GM10248 (cell line): ENCODE data around the gene PLEKHJ1.

Experiments used
- CTCF ChIA-PET: fragments of 300-600 bp; sonication (Branson Sonifier 250); formaldehyde crosslinking; extraction: SDS; loops from one replicate; lab custom pipeline; 2021; ENCODE audit warnings: antibody characterized with exemption; lab: Yijun Ruan, JAX
- POLR2A ChIA-PET: fragments of 350-650 bp; sonication (Branson Sonifier 250); formaldehyde crosslinking; extraction: SDS; loops from one replicate; lab custom pipeline; 2020; ENCODE audit warnings: antibody characterized with exemption; lab: Yijun Ruan, JAX
- DNase-seq: peaks from one replicate; pipeline ENCODE4 v3.0.0; 2012; ENCODE audit errors: extremely low spot score
- CTCF ChIP-seq: IDR thresholded peaks from 2 replicates; pipeline ENCODE4 v1.5.1; 2012; ENCODE audit warnings: mild to moderate bottlenecking, low read depth; ENCODE audit errors: extremely low read depth, missing control alignments, control extremely low read depth

Gene PLEKHJ1

GRCh38 chr19:2280633-2281264 lies 44.6 kb upstream of the PLEKHJ1 start:
- no peak for TF ChIP-seq CTCF
- CTCF ChIA-PET: interaction anchor here (1.0 to 1.1 kb wide), 2 partner anchors 8 to 123 kb away, joined by 3 read pairs; no protein-coding TSS in a partner anchor
- POLR2A ChIA-PET: interaction anchor here (0.5 to 1.1 kb wide), 3 partner anchors 8 to 42 kb away, joined by 3 to 5 read pairs (median 4); no protein-coding TSS in a partner anchor

DNA sequence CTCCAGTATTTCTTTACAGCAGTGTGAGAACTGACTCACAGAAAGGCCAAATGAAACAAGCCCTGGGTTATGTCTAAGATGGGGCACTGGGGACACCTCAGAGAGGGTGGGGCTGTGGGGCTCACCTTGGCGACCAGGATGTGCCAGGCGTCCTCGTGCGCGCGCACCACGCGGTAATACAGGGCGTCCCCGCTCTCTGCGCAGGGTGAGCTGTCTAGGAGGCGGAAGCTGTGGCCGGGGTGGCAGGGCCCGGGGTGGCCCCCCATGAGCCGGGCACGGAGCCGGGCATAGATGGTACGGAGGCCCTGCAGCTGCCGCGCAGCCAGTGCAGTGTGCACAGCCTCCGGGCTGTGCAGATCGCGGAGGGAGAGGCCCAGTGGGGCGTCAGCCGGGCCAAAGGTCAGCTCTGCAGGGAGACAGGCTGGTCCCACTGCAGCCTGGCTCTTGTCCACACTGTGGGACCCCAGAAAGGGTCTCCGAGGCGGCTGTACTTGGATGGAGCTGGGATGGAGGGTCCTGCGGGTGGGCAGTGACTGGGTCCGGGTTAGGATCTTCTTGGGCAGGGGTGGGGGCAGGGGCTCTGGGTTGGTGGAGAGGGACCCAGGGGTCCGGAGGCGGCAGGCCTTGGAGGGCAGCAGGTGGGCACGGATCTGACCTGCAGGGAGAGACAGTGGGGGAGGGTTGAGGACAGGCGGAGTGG lies 42.5 kb upstream of the PLEKHJ1 start:
- DNase-seq: no peak
- ChIA-PET POLR2A (interaction anchor here (1.0 to 1.6 kb wide), 2 partner anchors 9 to 11 kb away, joined by 3 to 5 read pairs; no protein-coding TSS in a partner anchor), CTCF (interaction anchor here (1.8 kb wide), 1 partner anchor 43 kb away, joined by 6 read pairs; the partner anchor contains the start of gene PLEKHJ1)
- no peak for TF ChIP-seq CTCF

More at GRCh38 chr19:2280633-2281264, 44.6 kb upstream of the PLEKHJ1 start:
- no peak for DNase-seq

DNA sequence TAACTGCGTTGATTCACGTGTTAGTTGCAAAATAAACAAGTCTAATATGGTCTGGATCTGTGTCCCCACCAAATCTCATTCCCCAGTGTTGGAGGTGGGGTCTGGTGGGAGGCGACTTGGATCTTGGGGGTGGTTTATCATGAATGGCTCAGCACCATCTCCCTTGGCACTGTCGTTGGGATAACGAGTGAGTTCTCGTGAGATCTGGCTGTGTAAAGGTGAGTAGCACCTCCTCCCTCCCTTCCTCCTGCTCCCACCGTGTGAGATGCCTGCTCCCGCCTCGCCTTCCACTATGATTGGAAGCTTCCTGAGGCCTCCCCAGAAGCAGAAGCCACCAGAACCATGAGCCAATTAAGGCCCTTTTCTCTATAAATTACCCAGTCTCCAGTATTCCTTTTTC lies 41.0 kb upstream of the PLEKHJ1 start:
- ChIA-PET CTCF (interaction anchor here (1.5 to 6.2 kb wide), 3 partner anchors 38 to 82 kb away, joined by 3 to 37 read pairs (median 6); partner anchors contain the start of gene PLEKHJ1), POLR2A (interaction anchor here (0.5 kb wide), 1 partner anchor 201 kb away, joined by 3 read pairs; no protein-coding TSS in a partner anchor)
- no peak for TF ChIP-seq CTCF
- DNase-seq: no peak

- ChIA-PET POLR2A (interaction anchor here (0.5 kb wide), 1 partner anchor 201 kb away, joined by 3 read pairs; no protein-coding TSS in a partner anchor), CTCF (interaction anchor here (1.2 to 6.2 kb wide), 5 partner anchors 37 to 122 kb away, joined by 3 to 37 read pairs (median 6); partner anchors contain the start of gene PLEKHJ1)
- TF ChIP-seq CTCF: no peak
- no peak for DNase-seq
Measured at GRCh38 chr19:2276429-2276986, 40.4 kb upstream of the PLEKHJ1 start.

DNA sequence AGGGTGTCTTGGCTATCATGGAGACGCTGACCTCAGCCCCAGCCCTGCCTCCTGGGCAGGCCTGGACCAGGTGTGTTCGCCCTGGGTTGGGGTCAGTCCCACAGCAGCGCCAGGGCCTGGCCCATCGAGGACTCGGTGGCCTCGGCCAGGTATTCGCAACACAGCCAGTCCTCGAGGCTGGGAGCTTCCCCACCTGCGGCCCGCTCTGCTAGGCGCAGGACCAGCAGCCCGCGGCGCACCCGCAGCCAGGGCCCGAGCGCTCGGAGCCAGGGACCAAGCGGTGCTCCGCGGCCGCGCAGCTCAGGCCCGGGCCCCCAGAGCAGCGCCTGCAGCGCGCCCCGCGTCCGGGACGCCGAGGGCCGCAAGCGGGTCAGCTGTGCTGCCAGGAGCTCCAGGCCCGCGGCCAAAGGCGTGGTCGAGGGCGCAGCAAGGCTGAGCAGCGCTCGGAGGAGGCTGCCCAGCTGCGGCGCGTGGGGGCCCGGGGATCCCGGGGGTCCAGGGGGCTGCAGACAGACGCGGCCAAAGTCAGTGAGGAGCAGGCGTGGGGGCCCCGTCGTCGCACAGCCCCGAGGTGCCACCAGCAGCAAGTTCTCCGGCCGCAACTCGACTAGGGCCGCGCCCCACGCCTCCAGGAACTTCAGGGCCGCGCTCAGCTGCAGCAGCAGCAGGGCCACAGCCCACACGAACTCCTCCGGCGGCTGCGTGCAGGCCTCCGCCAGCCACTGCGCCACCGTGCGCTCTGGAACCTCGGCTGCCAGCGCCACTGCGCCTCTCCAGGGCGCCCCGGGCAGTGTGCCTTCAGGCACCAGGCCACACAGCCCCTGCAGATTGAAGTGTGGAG lies 39.7 kb upstream of the PLEKHJ1 start:
- ChIA-PET CTCF (interaction anchor here (0.6 to 6.2 kb wide), 9 partner anchors 12 to 121 kb away, joined by 3 to 37 read pairs (median 8); partner anchors contain the start of gene PLEKHJ1), POLR2A (interaction anchor here (0.7 to 1.2 kb wide), 2 partner anchors 12 to 25 kb away, joined by 4 to 5 read pairs; no protein-coding TSS in a partner anchor)
- DNase-seq: no peak
- TF ChIP-seq CTCF: no peak
